ENCODE results near the gene CPNE8. TPM values are rescaled to one million over a fixed set of nuclear protein-coding genes. Genes with fewer than 3 reads are reported as not detected.

The CPNE8 gene
- total and polyA plus RNA-seq, 2 of the 4 experiments (the other 2 are of a cell fraction) = not detected

DNA sequence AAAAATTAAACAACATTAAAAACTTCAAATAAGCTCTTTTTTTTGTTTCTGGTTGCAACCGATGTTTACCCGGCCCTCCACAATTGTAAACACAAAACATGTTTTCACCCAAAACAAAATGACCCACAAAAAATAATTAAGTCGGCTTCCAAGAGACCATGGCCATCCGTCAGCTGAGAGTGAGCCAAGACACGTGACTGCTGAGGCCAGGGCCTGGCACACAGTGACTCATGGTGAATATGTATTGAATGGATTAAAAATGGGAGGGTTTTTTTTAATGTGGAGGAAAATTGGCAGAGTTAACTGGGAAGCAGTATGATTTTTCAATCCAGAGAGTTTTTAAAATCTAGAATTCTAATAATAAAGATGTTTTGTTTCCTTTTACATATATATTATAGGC, 13.8 kb upstream of the CPNE8 start:
- BruUV-seq (replicated peaks) = no TSS peak
- no peak for ATAC-seq (ENCODE audit: low read depth)

More for the DNA sequence above, 13.8 kb upstream of the CPNE8 start:
- dilution Hi-C loops (cut with HindIII; ENCODE audit: low sequenced_read_pairs, unreplicated experiment) = no loop called here
- no peak overlapping the region for H2AFZ ChIP-seq (replicated peaks; ENCODE audit: low read length, poor library complexity)
- in situ Hi-C loops (cut with MboI; ENCODE audit: low sequenced_read_pairs) = no loop called here
- CTCF ChIA-PET = no interaction called here
- no peak overlapping the region for H2BK5ac ChIP-seq (ENCODE audit: low read depth, low read length, poor library complexity, severe bottlenecking)
- no peak for DNase-seq
- H3K4me2 ChIP-seq (ENCODE audit: low read depth, low read length) = no peak overlapping the region
- no peak overlapping the region for H3K23ac ChIP-seq (ENCODE audit: low read depth, low read length)
- WGBS, 2 experiments (ENCODE audit: extremely low coverage in 2 of 2, insufficient read length in 1 of 2) = no CpG with 5 or more reads among the region's 5 CpGs
- no peak overlapping the region for H4K91ac ChIP-seq (ENCODE audit: insufficient read depth, low read depth, low read length)
- no peak overlapping the region for H3K4ac ChIP-seq (ENCODE audit: low read depth, low read length)
- intact Hi-C loops (cut with micrococcal nuclease) = no loop called here
- H2BK120ac ChIP-seq (ENCODE audit: low read depth, low read length) = no peak overlapping the region
- H3K27ac ChIP-seq (ENCODE audit: insufficient read depth, low read length) = no peak overlapping the region
- no peak overlapping the region for H2BK15ac ChIP-seq (ENCODE audit: low read depth, low read length)
- H3K9me1 ChIP-seq (ENCODE audit: insufficient read depth, low read length) = no peaks in the 10 kb centered on the region
- no peaks in the 10 kb centered on the region for H3K36me3 ChIP-seq (ENCODE audit: control insufficient read depth, insufficient read depth, low read length)
- H3K14ac ChIP-seq (replicated peaks; ENCODE audit: low read depth, low read length) = no peak overlapping the region
- no peak overlapping the region for H4K8ac ChIP-seq (ENCODE audit: low read depth in 2 of 2, low read length in 2 of 2)
- no peak overlapping the region for H2BK20ac ChIP-seq (ENCODE audit: low read depth, low read length)
- no peak for TF ChIP-seq MAFK (IDR thresholded peaks at IDR 0.05; ENCODE audit: low read depth, low read length)
- no peak for TF ChIP-seq RCOR1 (IDR thresholded peaks at IDR 0.05; ENCODE audit: insufficient replicate concordance, low read length)
- TF ChIP-seq, protein P1, sequence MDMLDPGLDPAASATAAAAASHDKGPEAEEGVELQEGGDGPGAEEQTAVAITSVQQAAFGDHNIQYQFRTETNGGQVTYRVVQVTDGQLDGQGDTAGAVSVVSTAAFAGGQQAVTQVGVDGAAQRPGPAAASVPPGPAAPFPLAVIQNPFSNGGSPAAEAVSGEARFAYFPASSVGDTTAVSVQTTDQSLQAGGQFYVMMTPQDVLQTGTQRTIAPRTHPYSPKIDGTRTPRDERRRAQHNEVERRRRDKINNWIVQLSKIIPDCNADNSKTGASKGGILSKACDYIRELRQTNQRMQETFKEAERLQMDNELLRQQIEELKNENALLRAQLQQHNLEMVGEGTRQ (IDR thresholded peaks at IDR 0.05; ENCODE audit: low read depth, low read length) = no peak
- no peak for TF ChIP-seq BHLHE40 (IDR thresholded peaks at IDR 0.05; ENCODE audit: low read depth, low read length)
- no peak for TF ChIP-seq MAZ (IDR thresholded peaks at IDR 0.05; ENCODE audit: borderline replicate concordance, low read depth, low read length)
- no peak for TF ChIP-seq FOS (IDR thresholded peaks at IDR 0.05; ENCODE audit: low read depth, low read length)
- no peak for TF ChIP-seq MXI1 (IDR thresholded peaks at IDR 0.05; ENCODE audit: borderline replicate concordance, low read depth, low read length)
- TF ChIP-seq RAD21 (IDR thresholded peaks at IDR 0.05; ENCODE audit: low read length) = no peak
- no peak for TF ChIP-seq NFE2L2 (IDR thresholded peaks at IDR 0.05; ENCODE audit: low read depth, low read length)
- TF ChIP-seq, protein P2, sequence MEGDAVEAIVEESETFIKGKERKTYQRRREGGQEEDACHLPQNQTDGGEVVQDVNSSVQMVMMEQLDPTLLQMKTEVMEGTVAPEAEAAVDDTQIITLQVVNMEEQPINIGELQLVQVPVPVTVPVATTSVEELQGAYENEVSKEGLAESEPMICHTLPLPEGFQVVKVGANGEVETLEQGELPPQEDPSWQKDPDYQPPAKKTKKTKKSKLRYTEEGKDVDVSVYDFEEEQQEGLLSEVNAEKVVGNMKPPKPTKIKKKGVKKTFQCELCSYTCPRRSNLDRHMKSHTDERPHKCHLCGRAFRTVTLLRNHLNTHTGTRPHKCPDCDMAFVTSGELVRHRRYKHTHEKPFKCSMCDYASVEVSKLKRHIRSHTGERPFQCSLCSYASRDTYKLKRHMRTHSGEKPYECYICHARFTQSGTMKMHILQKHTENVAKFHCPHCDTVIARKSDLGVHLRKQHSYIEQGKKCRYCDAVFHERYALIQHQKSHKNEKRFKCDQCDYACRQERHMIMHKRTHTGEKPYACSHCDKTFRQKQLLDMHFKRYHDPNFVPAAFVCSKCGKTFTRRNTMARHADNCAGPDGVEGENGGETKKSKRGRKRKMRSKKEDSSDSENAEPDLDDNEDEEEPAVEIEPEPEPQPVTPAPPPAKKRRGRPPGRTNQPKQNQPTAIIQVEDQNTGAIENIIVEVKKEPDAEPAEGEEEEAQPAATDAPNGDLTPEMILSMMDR (conservative IDR thresholded peaks at IDR 0.05; ENCODE audit: low read depth, low read length) = no peak
- no peak for TF ChIP-seq RFX5 (IDR thresholded peaks at IDR 0.05; ENCODE audit: low read depth, low read length)
- TF ChIP-seq CHD1 (IDR thresholded peaks at IDR 0.05; ENCODE audit: low read depth, low read length) = no peak
- TF ChIP-seq POLR2A (IDR thresholded peaks at IDR 0.05; ENCODE audit: low read depth, low read length) = no peak
- TF ChIP-seq CEBPB (IDR thresholded peaks at IDR 0.05; ENCODE audit: low read depth, low read length) = no peak
- TF ChIP-seq, protein P3, sequence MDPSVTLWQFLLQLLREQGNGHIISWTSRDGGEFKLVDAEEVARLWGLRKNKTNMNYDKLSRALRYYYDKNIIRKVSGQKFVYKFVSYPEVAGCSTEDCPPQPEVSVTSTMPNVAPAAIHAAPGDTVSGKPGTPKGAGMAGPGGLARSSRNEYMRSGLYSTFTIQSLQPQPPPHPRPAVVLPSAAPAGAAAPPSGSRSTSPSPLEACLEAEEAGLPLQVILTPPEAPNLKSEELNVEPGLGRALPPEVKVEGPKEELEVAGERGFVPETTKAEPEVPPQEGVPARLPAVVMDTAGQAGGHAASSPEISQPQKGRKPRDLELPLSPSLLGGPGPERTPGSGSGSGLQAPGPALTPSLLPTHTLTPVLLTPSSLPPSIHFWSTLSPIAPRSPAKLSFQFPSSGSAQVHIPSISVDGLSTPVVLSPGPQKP (IDR thresholded peaks at IDR 0.05; ENCODE audit: borderline replicate concordance, low read depth, low read length) = no peak
- TF ChIP-seq SMC3 (IDR thresholded peaks at IDR 0.05; ENCODE audit: low read depth, low read length) = no peak
- no peaks in the 10 kb centered on the region for H3K79me1 ChIP-seq (ENCODE audit: low read depth in 1 of 2, low read length in 2 of 2)
- H2AK9ac ChIP-seq (replicated peaks; ENCODE audit: low read depth, low read length, poor library complexity) = no peak overlapping the region
- H2AK5ac ChIP-seq (ENCODE audit: low read depth, low read length) = no peak overlapping the region
- no peaks in the 10 kb centered on the region; the same call in 1 of the 2 replicates for H3K9me3 ChIP-seq (ENCODE audit: control insufficient read depth, insufficient read depth, low read length)
- no peak overlapping the region for H3K4me3 ChIP-seq (ENCODE audit: insufficient read depth, low read depth, low read length)
- no peak overlapping the region for H3K9ac ChIP-seq (ENCODE audit: low read depth, low read length)
- POLR2A ChIA-PET (ENCODE audit: unreplicated experiment) = no interaction called here
- H3K27me3 ChIP-seq (ENCODE audit: control insufficient read depth, insufficient read depth, low read length) = no peaks in the 10 kb centered on the region
- no peaks in the 10 kb centered on the region for H4K20me1 ChIP-seq (ENCODE audit: insufficient read depth, low read length)
- no peak overlapping the region for H3K18ac ChIP-seq (ENCODE audit: low read depth, low read length)
- H3K56ac ChIP-seq (ENCODE audit: extremely low read depth, insufficient read depth, low read length) = no peak overlapping the region
- no peaks in the 10 kb centered on the region for H3K4me1 ChIP-seq (ENCODE audit: control insufficient read depth, insufficient read depth, low read length)
- no peak overlapping the region for H4K5ac ChIP-seq (ENCODE audit: low read depth, low read length)
